Large intestine (tissue), 3 donors: Measurements from ENCODE around the gene NCKAP5. TPM values are rescaled to one million over a fixed set of nuclear protein-coding genes. Genes with fewer than 3 reads are reported as not detected.

Source experiments
- DNase-seq, 2 donors: peaks; one replicate each; pipeline versions ENCODE4 v3.0.0 to v3.0.0-alpha.2; 2013
- H3K27ac ChIP-seq: one replicate; pipeline ENCODE4 v1.5.1; 2013; ENCODE audit warnings: low read length
- H3K27me3 ChIP-seq: 2 replicates; pipeline ENCODE4 v1.6.1; 2013; ENCODE audit warnings: low read length; ENCODE audit not compliant: control insufficient read depth, insufficient read depth
- H3K36me3 ChIP-seq: 2 replicates; pipeline ENCODE4 v1.6.1; 2013; ENCODE audit warnings: low read length; ENCODE audit not compliant: control insufficient read depth, insufficient read depth
- H3K4me1 ChIP-seq: one replicate; pipeline ENCODE4 v1.6.1; 2013; ENCODE audit warnings: low read length; ENCODE audit not compliant: control insufficient read depth, insufficient read depth
- H3K4me3 ChIP-seq: one replicate; pipeline ENCODE4 v1.5.1; 2013; ENCODE audit warnings: low read length
- H3K9me3 ChIP-seq: one replicate; pipeline ENCODE4 v1.6.1; 2013; ENCODE audit warnings: mild to moderate bottlenecking, low read depth, low read length, moderate library complexity; ENCODE audit not compliant: control insufficient read depth
- WGBS: methylation state at CpG from one replicate; pipeline ENCODE4 v1.1.5; 2013; ENCODE audit warnings: low lambda C conversion rate; ENCODE audit not compliant: insufficient coverage; 5-methylcytosine and 5-hydroxymethylcytosine counted together
- polyA plus RNA-seq: library from polyadenylated mRNA; unstranded; fragments of 120-200 nt; gene quantifications from one replicate; pipeline ENCODE4 v1.2.1, GENCODE V29; 2013

The NCKAP5 gene
- polyA plus RNA-seq, 1 donor: 4.3 TPM

GRCh38 chr2:133576714-133577113, 8.5 kb upstream of the NCKAP5 start:
- Histone ChIP-seq H3K36me3 (no peaks in the 10 kb centered on the region), H3K27me3 (no peaks in the 10 kb centered on the region), H3K4me3 (no peak overlapping the region), H3K27ac (no peak overlapping the region), H3K4me1 (peaks cover 4% of the 10 kb centered on the region), H3K9me3 (no peaks in the 10 kb centered on the region)
- peak in 1 of 2 donors; percentile 53 for DNase-seq
- no CpG with 5 or more reads among the region's 1 CpG for WGBS

GRCh38 chr2:133574620-133575019, 6.4 kb upstream of the NCKAP5 start:
- H3K4me1 ChIP-seq: peaks cover 6% of the 10 kb centered on the region
- no peak overlapping the region for H3K4me3 ChIP-seq
- no peaks in the 10 kb centered on the region for H3K36me3 ChIP-seq
- H3K27ac ChIP-seq: no peak overlapping the region
- H3K9me3 ChIP-seq: no peaks in the 10 kb centered on the region
- no CpG with 5 or more reads among the region's 1 CpG for WGBS
- no peak for DNase-seq
- no peaks in the 10 kb centered on the region for H3K27me3 ChIP-seq

DNA sequence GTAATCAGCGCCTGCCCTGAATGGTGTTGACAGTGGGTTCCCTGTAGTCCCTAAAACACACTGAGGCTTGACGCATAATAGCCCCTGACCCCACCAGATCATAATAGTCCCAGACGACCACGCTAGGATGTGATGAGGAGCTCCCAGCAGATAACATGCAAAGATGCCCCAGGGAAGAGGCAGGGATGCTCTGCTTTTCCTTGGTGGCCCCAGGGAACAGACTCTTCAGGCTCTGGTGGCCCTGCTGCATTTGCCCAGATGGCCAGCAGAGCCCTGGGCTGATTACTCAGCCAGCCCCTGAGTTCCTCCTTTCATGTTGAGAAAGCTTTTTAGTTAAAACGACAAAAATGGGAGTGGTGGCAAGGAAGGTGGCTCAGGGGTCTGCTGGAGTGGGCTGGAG, 5.9 kb upstream of the NCKAP5 start:
- peaks cover 6% of the 10 kb centered on the region for H3K4me1 ChIP-seq
- no peaks in the 10 kb centered on the region for H3K27me3 ChIP-seq
- H3K27ac ChIP-seq: no peak overlapping the region
- DNase-seq: no peak
- no peaks in the 10 kb centered on the region for H3K9me3 ChIP-seq
- H3K4me3 ChIP-seq: no peak overlapping the region
- no peaks in the 10 kb centered on the region for H3K36me3 ChIP-seq
- no CpG with 5 or more reads among the region's 5 CpGs for WGBS

GRCh38 chr2:133573491-133574162, 5.4 kb upstream of the NCKAP5 start:
- Histone ChIP-seq H3K4me3 (no peak overlapping the region), H3K27ac (no peak overlapping the region), H3K27me3 (no peaks in the 10 kb centered on the region), H3K9me3 (no peaks in the 10 kb centered on the region), H3K4me1 (peaks cover 8% of the 10 kb centered on the region), H3K36me3 (no peaks in the 10 kb centered on the region)
- no peak for DNase-seq
- WGBS: no CpG with 5 or more reads among the region's 6 CpGs

GRCh38 chr2:133571249-133571648, 3.0 kb upstream of the NCKAP5 start:
- no CpG with 5 or more reads among the region's 6 CpGs for WGBS
- H3K9me3 ChIP-seq: no peaks in the 10 kb centered on the region
- H3K4me3 ChIP-seq: no peak overlapping the region
- no peaks in the 10 kb centered on the region for H3K27me3 ChIP-seq
- no peak overlapping the region for H3K27ac ChIP-seq
- no peaks in the 10 kb centered on the region for H3K36me3 ChIP-seq
- no peak for DNase-seq
- H3K4me1 ChIP-seq: peaks cover 17% of the 10 kb centered on the region

DNA sequence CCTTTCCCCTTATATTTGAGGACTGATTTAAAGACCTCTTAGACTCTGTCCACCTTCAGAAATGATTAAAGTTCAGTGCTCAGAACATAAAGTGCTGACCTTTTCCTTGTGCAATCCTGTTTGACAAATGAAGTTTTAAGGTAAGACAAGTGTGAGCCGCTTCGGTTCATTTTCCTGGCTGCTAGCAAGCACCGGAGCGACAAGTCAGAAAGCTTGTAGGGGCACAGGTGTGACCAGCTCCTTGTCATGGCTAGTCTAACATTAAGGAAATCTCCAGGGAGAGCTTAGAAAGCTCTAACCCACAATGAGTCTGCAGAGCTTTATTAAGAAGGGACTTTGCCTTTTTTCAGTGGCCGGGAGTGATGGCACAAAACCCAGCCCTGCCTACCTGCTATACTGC, 2.3 kb upstream of the NCKAP5 start:
- 20% methylated on average over 1 of the region's 5 CpGs for WGBS
- DNase-seq: peak in 1 of 2 donors; percentile 49
- Histone ChIP-seq H3K9me3 (no peaks in the 10 kb centered on the region), H3K27me3 (no peaks in the 10 kb centered on the region), H3K4me1 (peaks cover 17% of the 10 kb centered on the region), H3K4me3 (no peak overlapping the region), H3K36me3 (no peaks in the 10 kb centered on the region), H3K27ac (peak overlapping the region; percentile 26)

DNA sequence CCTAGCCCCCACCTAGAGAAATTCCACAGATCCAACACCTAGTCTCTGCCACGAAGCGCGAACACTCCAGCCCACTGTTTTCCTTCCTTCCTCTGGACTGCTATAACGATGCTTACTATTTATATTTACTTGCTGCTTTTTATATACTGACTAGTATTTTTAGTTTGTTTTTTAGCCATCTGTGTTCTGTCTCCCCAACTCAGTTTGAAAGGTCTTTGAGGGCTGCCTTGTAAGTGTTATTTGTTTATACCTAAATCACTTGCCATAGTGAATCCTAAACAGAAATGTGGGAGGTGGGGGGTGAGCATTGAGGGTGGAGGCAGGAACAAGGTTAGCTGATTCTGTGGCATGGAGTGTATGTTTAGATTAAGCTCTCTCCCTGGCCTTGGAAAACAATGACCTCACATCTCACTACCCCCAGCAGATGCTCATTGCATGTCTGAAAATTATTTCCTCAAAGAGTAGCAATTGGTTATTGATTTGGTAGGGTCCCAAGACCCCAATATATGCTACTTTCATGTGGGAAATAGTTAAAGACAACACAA, 1.1 kb upstream of the NCKAP5 start:
- no peaks in the 10 kb centered on the region for H3K9me3 ChIP-seq
- no peaks in the 10 kb centered on the region for H3K27me3 ChIP-seq
- no peak for DNase-seq
- H3K36me3 ChIP-seq: no peaks in the 10 kb centered on the region
- WGBS: 100% methylated on average over 1 of the region's 4 CpGs
- peaks cover 17% of the 10 kb centered on the region for H3K4me1 ChIP-seq
- no peak overlapping the region for H3K4me3 ChIP-seq
- no peak overlapping the region for H3K27ac ChIP-seq

- DNase-seq: no peak
- H3K4me3 ChIP-seq: peak overlapping the region; percentile 30
- no peaks in the 10 kb centered on the region for H3K9me3 ChIP-seq
- H3K27ac ChIP-seq: peak overlapping the region; percentile 66
- 0% methylated on average over 1 of the region's 5 CpGs for WGBS
- H3K36me3 ChIP-seq: no peaks in the 10 kb centered on the region
- H3K4me1 ChIP-seq: peaks cover 17% of the 10 kb centered on the region
- H3K27me3 ChIP-seq: no peaks in the 10 kb centered on the region
These were observed 335 bp upstream of the NCKAP5 start for GRCh38 chr2:133568598-133568997.

- H3K4me1 ChIP-seq: peaks cover 10% of the 10 kb centered on the region
- H3K27me3 ChIP-seq: no peaks in the 10 kb centered on the region
- DNase-seq: no peak
- H3K36me3 ChIP-seq: no peaks in the 10 kb centered on the region
- 86% methylated on average over 1 of the region's 4 CpGs for WGBS
- H3K27ac ChIP-seq: no peak overlapping the region
- H3K9me3 ChIP-seq: no peaks in the 10 kb centered on the region
- H3K4me3 ChIP-seq: no peak overlapping the region
These were observed 5.7 kb downstream of the NCKAP5 start for GRCh38 chr2:133562558-133562957.

- Histone ChIP-seq H3K36me3 (no peaks in the 10 kb centered on the region), H3K9me3 (no peaks in the 10 kb centered on the region), H3K27ac (no peak overlapping the region), H3K4me3 (no peak overlapping the region), H3K27me3 (no peaks in the 10 kb centered on the region), H3K4me1 (peaks cover under 1% of the 10 kb centered on the region)
- peak in 1 of 2 donors; percentile 45 for DNase-seq
- WGBS: 9% methylated on average over 1 of the region's 3 CpGs
These were observed 7.0 kb downstream of the NCKAP5 start for GRCh38 chr2:133561045-133561852.
